NCI-H2081 (cell line): Measurements from ENCODE around the gene MOV10L1.
"Not testable (repeated sequence)": the region's sequence is repeated elsewhere in the genome, so short reads cannot be mapped to it uniquely, and the experiment has no call there.

Source experiments
- DNase-seq, 2 experiments: peaks; one replicate each; lab custom pipeline; 2025; lab: John Stamatoyannopoulos, UW

Gene MOV10L1

DNA sequence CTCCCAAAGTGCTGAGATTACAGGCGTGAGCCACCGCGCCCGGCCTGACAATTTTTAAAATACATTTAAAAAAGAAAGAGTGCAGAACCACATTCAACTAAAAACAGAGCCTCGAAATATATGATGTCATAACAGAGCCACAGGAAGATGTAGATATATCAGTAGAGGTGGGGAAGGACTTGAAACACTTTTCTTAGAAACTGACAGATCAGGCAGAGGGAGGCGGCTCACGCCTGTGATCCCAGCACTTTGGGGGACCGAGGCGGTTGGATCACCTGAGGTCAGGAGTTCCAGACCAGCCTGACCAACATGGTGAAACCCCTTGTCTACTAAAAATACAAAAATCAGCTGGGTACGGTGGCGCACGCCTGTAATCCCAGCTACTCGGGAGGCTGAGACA, 11.6 kb upstream of the MOV10L1 start:
- DNase-seq, result no peak

DNA sequence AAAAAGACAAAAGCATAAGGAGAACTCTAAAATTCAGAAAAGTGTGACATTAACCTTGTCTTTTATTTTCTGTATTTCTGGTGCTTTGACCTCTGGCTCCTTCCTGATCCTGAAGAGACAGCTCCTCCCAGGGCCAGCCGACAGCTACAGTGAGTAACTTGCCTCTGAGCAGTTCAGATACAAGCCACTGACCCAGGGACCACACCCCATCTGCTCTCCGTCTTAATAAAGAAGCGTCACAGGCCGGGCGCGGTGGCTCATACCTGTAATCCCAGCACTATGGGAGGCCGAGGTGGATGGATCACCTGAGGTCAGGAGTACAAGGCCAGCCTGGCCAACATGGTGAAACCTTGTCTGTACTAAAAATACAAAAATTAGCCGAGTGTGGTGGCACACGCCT, 11.0 kb upstream of the MOV10L1 start:
- no peak for DNase-seq

DNA sequence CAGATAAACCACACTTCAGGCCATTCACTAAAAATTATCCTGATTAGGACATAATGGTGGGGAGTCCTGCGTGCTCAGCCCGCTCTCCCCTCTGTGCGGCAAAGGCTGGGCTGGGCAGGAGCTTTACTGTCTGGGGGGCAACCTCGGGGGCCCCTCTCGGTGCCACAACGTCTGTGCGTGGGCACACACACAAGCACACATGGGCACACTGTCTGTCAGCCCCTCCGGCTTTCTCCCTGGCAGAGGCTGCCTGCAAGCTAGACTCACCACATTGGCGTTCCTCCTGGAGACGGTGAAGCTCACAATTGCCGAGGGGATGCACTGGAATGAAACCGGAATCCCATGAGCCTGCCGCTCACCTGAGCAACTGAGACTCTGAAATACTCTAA, 9.7 kb upstream of the MOV10L1 start:
- DNase-seq, result no peak

DNA sequence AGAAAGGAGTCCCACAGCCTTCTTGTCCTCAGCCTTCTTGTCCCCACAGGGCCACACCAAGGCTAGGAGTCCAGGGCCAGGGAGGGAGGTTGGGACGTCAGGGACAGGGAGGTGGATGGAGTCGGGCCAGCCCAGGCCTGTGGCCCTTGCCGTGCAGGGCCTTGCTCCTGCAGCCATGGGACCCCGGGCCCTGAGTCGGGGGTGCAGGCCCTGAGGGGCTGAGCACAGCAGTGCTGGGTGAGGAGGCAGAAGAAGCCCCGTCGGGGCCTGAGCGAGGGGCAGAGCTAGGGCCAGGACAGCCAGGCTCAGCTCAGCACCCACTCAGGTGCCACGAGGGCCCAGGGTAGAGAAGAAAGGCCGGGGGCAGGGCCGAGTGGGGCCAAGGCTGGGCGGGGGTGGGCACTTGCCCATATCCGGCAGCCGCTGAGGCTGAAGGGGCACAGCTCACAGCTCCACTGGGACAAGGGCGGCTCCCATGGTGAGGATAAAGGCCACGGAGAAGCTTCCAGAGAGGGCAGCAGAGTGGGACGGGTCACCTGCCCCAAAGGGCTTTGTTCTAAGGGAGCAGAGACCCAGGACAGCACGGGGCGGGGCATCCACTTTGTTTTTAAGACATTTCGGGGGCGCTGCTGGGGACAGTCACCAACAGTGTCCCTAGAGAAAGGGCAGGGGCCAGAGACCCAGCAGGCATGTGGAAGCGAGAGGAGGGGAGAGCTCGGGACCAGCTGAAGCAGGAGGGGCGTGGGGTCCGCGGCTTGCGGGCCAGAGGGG, 8.2 kb upstream of the MOV10L1 start:
- DNase-seq, result no peak

DNA sequence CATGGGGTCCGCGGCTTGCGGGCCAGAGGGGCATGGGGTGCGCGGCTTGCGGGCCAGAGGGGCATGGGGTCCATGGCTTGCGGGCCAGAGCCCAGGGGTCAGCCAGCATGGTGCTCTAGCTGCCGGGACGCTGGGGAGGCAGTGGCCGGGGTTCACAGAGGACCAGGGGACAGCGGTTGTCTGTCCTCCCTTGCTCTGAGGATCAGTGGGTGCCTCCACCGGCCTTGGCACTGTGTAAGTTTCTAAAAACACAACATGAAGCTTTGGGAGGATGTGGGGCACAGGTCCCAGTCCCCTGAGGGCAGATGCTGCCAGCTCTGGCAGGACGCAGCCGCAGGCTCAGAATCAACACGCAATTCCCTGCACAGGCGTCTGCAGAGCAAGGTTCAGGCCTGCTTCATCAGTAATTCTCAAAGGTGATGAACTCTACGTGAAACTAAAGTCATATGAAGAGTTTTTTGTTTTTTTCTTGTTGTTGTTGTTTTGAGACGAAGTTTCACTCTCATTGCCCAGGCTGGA, 7.5 kb upstream of the MOV10L1 start:
- no peak for DNase-seq

DNA sequence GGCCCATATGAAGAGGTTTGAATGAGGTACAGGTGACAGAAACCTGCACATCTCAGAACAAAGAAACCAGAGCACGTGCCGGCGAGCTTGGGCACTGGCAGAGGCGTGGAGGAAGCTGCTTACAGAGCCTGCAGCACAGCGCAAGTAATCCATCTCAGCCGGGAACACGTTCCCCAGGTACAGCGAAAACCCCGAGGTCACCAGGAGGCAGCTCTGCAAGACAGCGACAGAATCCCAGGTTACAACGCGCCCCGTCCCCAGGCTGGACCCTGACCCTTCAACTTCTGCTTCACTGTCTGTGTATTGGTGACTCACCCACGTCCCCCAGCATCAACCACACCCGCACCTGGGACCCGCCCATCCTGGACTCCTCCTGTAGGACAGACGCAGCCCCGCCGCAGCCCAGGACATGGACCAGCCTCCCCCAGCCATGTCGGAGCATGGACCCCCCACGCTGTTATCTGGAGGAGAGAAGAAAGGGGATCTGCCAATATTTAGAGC, 6.8 kb upstream of the MOV10L1 start:
- no peak for DNase-seq

DNA sequence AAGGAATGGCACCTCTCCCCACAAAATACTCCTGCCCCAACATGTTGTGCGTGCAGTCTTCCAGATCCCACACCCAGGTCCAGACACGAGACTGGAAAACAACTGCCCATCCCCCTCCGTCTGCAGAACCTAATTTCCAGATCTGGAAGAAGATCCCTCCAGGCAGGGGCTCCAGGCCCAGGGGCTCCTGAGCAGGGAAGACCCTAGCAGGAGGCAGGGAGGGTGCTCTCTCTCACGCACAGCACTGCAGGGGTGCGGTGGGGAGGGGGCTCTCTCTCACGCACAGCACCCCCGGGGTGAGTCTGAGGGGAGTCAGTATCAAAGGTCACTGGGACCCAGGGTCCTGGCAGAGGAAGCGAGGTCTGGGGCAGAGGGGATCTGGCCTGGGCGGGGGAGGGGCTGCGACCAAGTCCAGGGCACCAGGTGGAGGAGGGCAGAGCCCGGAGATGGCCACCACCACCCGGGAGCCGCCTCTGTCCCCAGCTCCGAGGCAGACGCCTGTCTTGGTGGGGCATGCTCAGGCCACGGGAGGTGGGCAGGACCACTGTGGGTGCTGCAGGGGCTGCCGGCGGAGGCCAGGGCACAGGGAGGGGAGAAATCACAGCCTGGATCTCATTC, 6.2 kb upstream of the MOV10L1 start:
- DNase-seq, result no peak

DNA sequence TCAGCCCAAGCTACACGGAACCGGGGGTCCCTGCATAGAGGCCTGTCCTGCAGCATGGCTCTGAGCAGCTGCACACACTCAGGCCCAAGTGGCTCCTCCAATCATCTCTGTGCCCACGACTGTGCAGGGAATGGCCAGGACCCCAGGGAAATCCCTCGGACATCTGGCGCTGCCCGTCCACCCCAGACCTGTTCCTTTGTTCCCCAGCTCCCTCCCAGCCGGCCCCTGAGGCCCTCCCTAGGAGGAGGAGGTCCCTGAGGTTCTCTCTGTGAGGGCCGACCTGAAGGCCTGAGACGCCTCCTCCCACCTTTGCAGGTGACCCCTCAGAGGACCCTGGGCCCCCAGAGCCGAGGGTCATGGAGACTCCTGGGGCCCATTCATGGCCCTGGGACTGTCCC, 5.7 kb upstream of the MOV10L1 start:
- DNase-seq, result no peak

DNA sequence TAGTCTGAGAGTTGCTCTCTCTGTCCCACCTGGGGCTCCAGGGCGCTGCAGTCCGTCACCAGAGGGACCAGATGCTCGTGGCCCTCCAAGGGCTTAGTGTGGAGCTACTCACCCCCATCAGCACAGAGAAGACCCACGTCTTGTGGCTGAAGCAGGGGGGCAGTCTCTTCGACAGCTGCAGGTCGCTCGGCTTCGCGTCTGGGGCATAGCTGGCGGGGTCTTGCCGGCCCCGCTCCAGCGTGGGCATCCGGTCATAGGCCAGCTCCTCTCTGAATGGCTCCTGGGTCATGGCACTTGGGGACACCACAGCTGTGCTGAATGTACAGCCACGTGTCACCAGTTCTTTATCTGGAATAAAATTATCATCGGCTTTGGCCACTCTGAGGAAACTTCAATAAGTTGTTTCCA, 5.2 kb upstream of the MOV10L1 start:
- DNase-seq, result no peak

DNA sequence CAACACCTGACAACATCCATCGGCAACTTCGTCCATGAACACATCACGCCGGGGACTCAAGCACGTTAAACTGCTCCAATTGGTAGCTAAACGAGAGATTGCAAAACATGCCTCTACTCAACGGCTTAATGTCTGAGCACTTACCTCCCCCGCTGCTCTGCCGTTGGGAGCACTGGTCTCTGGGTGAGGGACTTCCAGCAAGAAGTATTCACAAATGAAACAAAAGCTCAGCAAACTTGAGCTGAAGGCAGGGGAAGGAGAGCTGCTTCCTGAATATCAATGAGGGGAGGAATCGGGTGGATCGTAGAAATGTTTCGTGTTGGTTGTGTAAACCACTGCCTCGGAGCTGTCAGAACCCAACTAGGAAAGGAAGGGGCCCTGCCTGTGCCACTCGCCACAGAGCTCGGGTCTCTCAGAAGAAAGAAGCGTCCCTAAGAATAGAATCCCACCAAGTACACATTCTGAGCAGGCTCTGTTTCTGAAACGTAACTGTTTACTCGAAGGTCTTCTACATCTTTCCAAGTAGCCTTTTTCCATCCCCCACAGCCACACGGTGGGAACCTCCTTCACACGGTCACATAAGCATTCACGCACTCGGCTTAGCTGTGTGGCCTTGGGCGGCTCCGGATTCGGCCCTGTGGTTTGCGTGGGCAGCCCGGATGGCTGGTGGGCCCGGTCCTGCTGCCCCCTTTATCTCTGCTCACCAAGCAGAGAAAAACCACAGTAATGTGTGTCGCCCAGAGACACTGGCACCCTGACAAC, 4.4 kb upstream of the MOV10L1 start, which contains the start of gene MLC1:
TSS of gene MLC1 (minus strand) at position 216 of the 762 bp plus-strand sequence. CDS start 524 bp downstream, outside the sequence.
- DNase-seq, result no peak

DNA sequence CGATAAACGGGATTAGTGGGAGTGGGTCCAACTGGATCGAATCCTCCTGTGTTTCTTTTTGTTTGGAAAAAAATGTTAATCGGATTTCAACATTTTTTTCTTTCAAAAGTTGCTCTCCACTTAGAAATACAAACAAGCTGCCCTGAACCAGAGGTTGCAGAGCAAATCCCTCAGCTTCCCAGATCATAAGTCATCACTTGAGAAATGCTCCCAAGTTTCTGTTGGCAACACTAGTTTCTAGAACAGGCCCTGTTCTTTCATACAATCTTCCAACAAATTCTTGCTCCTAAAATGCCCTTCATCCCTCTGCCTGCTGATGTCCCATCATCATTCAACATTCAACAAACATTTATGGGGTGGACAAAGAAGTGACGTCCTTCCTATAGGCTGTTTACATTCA, 3.3 kb upstream of the MOV10L1 start:
- DNase-seq, result no peak

DNA sequence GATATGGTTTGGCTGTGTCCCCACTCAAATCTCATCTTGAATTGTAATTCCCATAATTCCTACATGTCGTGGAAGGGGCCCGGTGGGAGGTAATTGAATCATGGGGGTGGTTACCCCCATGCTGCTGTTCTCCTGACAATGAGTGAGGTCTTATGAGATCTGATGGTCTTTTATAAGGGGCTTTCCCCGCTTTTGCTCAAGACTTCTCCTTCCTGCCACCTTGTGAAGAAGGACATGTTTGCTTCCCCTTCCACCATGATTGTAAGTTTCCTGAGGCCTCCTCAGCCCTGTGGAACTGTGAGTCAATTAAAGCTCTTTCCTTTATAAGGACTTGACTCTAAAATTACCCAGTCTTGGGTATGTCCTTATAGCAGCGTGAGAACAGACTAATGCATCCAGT, 2.8 kb upstream of the MOV10L1 start:
- not testable (repeated sequence) for DNase-seq

DNA sequence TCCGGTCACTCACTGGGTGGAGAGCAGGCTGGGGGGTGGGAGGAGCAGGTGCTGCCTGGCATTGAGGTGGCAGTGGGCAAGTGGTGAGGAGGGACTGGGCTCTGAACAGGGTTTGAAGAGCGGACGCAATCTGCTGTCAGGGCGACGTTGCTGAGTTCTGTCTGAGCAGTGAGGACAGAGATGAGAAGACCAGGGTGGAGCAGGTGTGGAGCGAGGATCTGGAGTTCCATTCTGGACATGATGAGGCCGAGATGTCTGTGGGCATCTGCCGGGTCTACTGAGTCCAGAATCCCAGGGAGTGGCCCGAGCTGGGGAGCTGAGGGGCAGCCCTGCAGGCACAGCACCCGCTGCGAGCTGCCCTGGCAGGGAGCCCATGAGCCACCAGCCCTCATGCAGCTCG, 2.2 kb upstream of the MOV10L1 start:
- no peak for DNase-seq

DNA sequence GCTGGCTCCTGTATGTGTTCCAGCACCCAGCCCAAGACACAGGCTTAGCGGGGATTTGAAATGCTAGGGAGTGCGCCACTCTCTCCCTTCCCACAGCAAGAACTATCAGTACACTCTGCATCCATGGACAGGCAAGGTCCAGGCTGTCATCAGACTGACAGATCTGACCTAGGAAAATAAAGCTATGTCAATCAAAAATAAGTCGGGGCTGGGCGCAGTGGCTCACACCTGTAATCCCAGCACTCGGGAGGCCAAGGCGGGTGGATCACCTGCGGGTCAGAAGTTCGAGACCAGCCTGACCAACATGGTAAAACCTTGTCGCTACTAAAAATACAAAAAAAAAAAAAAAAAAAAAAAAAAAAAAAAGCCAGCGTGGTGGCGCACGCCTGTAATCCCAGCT, 1.7 kb upstream of the MOV10L1 start:
- no peak for DNase-seq

DNA sequence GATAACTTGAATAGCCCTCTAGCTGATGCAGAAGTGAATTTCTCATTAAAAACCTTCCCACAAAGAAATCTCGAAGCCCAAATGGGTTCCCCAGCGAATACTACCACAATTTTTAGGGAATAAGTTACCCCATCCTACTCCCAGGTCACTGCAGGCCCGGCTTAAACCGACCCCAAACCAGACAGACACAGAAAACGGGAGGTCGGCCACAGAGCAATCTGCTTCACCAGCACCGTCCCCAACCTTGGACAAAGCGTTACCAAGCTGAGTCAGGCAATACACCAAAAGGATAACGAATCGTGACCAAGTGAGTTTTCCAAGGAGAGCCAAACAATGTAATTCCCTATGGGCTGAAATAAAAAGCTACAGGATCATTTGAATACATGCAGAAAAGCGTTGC, 575 bp upstream of the MOV10L1 start:
- no peak for DNase-seq

DNA sequence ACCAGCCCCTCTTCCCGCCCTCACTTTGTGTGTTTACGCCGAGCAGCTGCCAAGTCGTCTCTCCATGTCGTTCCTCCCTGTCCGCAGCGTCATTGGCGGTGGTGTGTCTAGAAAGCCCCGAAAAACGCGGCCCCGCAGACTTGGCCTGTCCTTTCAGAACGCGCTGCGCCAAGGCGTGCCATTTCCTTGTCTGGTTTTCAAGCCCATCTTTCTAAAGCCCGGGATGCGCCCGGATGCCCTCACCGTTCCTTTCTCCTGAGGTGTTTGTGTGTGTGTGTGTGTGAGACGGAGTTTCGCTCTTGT, 557 bp downstream of the MOV10L1 start:
- DNase-seq, result no peak

DNA sequence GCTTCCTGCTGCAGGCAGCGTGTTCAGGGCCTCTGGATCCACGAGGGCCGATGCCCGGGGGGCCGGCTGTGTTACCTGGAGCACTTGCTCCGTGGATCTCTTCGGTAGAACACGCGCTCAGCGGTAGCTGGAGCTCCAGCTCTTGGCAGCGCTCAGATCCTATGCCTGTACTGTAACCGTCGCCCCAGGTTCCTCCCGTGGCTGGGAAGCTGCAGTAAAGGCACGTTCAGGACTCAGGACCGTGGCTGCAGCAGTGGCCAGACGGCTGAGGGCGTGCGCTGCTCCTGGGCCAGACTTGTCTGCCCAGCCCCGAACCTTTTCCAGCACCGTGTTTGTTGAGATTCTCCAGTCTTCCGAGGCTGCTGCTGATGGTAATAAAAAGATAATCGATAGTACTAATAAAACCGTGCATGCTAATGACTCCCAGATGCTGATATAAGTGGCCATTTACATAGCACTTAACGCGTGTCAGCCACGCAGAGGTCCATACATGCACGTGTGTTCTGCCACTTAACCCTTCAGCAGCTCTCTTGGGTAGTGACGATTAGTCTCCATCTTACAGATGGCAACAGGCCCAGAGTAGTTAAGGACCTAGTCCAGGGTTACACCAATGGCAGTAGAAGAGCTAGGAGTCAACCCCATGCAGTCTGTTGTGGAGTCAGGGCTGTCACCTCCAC, 1.4 kb downstream of the MOV10L1 start:
- DNase-seq, result no peak

DNA sequence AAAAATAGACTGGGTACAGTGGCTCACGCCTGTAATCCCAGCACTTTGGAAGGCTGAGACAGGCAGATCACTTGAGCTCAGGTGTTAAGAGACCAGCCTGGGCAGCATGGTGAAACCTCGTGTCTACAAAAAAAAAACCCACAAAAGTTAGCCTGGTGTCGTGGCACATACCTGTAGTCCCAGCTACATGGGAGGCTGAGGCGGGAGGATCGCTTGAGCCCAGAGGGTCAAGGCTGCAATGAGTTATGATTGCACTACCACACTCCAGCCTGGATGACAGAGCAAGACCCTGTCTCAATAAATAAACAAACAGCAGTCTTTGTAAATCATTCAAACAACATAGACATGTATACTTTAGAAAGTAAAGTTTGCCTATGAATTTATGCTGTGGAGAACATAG, 2.5 kb downstream of the MOV10L1 start:
- DNase-seq, result no peak

DNA sequence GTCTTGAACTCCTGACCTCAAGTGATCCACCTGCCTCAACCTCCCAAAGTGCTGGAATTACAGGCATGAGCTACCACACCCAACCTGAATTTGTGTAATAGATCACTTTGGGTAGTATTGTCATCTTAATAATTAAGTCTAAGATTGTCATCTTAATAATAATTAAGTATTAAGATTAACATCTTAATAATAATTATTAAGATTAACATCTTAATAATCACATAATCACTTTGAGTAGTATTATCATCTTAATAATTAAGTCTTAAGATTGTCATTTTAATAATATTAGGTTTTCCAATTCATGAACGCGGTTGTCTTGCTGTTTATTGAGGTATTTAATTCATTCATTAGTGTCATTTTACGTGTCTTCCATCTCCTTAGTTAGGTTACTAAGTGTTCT, 8.2 kb downstream of the MOV10L1 start:
- no peak for DNase-seq

DNA sequence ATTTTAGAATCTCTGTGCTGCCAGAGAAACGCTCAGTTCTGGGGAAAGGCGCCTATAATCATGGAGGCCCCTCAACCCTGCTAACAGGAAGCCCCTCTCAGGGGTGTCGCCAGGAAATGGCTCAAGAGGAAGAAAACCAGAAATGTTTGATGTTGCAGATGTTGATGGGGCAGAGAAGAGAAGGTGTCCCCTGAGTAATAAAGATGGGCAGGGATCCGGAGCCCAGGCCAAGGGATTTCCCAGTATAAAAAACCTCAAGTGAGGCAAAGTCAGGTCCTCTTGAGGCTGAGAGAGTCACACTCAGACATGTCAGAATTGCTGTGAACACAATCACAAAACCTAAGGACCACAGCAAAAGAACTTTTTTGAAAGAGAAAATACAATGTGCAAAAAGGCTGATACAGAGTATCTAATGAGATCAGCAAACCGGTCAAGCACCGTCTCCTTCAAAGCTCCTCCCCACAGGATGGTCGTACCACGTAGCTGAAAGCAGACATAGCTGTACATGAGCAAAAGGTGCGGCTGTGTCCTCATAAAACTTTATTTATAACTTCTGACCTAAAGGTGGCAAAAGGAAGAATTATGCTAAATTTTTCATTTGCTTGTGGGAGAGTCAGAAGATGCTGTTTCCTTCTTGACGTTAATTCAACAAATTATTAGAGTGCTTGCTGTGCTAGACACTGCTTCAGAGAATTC, 12.2 kb downstream of the MOV10L1 start:
- no peak for DNase-seq

DNA sequence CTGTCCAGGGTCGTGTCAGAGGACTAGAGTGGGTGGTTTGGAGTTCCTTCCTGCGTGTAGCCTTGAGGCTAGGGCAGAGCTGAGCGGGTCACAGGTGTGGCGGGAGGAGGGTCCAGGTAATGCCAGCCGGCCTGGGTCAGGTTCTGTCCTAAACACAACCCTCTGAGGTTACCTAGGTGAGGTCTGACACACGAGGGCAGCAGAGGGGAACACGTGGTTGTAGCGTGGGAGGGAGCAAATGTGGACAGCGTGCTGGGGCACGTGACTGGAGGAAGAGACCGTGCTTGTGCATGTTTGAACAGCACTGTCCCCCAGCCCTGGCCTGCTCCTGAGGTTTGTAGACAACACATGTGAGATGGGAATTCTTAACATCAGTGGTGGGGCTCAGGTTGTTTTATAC, 13.1 kb downstream of the MOV10L1 start:
- DNase-seq, result no peak

DNA sequence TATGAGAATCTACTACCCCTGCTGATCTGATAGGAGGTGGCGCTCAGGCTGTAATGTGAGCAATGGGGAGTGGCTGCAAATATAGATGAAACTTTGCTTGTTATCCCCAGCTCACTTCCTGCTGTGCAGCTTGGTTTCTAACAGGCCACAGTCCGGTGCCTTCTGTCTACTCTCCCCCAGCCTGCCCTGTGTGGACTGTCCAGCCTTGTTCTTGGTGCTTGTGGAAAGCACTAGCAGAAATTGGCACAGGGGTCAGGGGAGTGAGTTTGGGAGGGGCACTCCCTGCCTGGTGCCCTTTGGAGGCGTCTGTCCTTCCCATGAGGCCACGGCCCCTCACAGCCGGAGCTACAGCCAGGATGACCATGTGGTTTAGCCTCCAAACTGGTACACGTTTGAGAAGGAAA, 14.3 kb downstream of the MOV10L1 start:
- DNase-seq, result no peak
